WTC11 (cell line): ENCODE measurements around the gene PPM1E.

Source experiments
- CREB1 ChIP-seq: sonication (generic); formaldehyde crosslinking; IDR thresholded peaks from 2 replicates; pipeline ENCODE4 v1.8.0; 2023; ENCODE audit warnings: mild to moderate bottlenecking, missing genetic modification reagents
- ELF4 ChIP-seq: sonication (generic); formaldehyde crosslinking; IDR thresholded peaks from 2 replicates; pipeline ENCODE4 v1.8.1; 2022; ENCODE audit warnings: low read depth, mild to moderate bottlenecking, moderate library complexity, missing genetic modification reagents
- ETV6 ChIP-seq: sonication (generic); formaldehyde crosslinking; IDR thresholded peaks from 2 replicates; pipeline ENCODE4 v1.8.1; 2022; ENCODE audit warnings: mild to moderate bottlenecking, missing genetic modification reagents
- FOXK1 ChIP-seq: sonication (generic); formaldehyde crosslinking; IDR thresholded peaks from 2 replicates; pipeline ENCODE4 v1.8.0; 2022; ENCODE audit warnings: mild to moderate bottlenecking, moderate library complexity, missing genetic modification reagents
- JAZF1 ChIP-seq: fragments of 250-450 bp; sonication (Bioruptor Pico); IDR thresholded peaks from 2 replicates; pipeline ENCODE4 v1.9.0; 2021; ENCODE audit warnings: moderate library complexity, mild to moderate bottlenecking, inconsistent platforms
- TCF7 ChIP-seq: sonication (generic); formaldehyde crosslinking; IDR thresholded peaks from 2 replicates; pipeline ENCODE4 v1.8.0; 2022; ENCODE audit warnings: mild to moderate bottlenecking, low read depth, missing genetic modification reagents, moderate library complexity
- ZBTB21 ChIP-seq: sonication (generic); formaldehyde crosslinking; IDR thresholded peaks from 2 replicates; pipeline ENCODE4 v1.8.1; 2023; ENCODE audit warnings: mild to moderate bottlenecking, missing genetic modification reagents, borderline replicate concordance
- ZNF138 ChIP-seq: sonication (generic); formaldehyde crosslinking; conservative IDR thresholded peaks from 2 replicates; pipeline ENCODE4 v1.8.1; 2022; ENCODE audit warnings: mild to moderate bottlenecking, moderate library complexity, missing genetic modification reagents
- ZNF317 ChIP-seq: sonication (generic); formaldehyde crosslinking; IDR thresholded peaks from 2 replicates; pipeline ENCODE4 v1.8.1; 2023; ENCODE audit warnings: low read depth, mild to moderate bottlenecking, moderate library complexity, missing genetic modification reagents, borderline replicate concordance
- TF ChIP-seq, protein P1 (sequence below): fragments of 200-600 bp; IDR thresholded peaks from 2 replicates; pipeline ENCODE4 v1.8.0; 2022; ENCODE audit warnings: antibody characterized with exemption
- TF ChIP-seq, protein P2 (sequence below): sonication (generic); formaldehyde crosslinking; IDR thresholded peaks from 2 replicates; pipeline ENCODE4 v1.8.1; 2022; ENCODE audit warnings: mild to moderate bottlenecking, moderate library complexity, missing genetic modification reagents
- TF ChIP-seq, protein P3 (sequence below): sonication (generic); formaldehyde crosslinking; IDR thresholded peaks from 2 replicates; pipeline ENCODE4 v1.8.1; 2022; ENCODE audit warnings: missing genetic modification reagents, borderline replicate concordance
- TF ChIP-seq, protein P4 (sequence below): sonication (generic); formaldehyde crosslinking; IDR thresholded peaks from 2 replicates; pipeline ENCODE4 v1.8.1; 2022; ENCODE audit warnings: low read depth, missing genetic modification reagents, borderline replicate concordance

DNA sequence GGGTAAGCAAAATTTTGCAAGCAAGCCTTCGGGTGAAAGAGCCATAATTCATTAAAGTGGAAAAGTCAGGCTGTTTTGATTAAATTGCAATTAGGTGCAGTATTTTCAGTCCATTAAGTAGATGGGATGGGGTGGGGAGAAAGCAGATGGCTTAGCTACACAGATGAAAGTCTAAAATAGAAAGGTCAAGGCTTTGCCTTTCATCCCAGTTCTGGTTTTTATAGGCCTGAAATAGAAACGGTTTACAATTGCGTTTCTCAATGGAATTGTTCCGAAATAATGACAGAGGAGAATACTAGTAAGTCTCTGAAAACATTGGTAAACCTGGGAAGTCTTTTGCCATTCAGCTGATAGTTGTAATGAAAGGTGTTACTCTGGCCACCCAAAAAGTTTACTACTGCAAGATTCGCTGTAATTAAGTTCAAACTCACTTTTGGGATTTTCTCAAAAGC, 1.5 kb downstream of the PPM1E start:
- no peak for TF ChIP-seq ETV6 (CRISPR knock-in tag)
- TF ChIP-seq ZNF138 (CRISPR knock-in tag): no peak
- TF ChIP-seq, protein P1, sequence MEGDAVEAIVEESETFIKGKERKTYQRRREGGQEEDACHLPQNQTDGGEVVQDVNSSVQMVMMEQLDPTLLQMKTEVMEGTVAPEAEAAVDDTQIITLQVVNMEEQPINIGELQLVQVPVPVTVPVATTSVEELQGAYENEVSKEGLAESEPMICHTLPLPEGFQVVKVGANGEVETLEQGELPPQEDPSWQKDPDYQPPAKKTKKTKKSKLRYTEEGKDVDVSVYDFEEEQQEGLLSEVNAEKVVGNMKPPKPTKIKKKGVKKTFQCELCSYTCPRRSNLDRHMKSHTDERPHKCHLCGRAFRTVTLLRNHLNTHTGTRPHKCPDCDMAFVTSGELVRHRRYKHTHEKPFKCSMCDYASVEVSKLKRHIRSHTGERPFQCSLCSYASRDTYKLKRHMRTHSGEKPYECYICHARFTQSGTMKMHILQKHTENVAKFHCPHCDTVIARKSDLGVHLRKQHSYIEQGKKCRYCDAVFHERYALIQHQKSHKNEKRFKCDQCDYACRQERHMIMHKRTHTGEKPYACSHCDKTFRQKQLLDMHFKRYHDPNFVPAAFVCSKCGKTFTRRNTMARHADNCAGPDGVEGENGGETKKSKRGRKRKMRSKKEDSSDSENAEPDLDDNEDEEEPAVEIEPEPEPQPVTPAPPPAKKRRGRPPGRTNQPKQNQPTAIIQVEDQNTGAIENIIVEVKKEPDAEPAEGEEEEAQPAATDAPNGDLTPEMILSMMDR: no peak
- no peak for TF ChIP-seq TCF7
- no peak for TF ChIP-seq ZBTB21 (CRISPR knock-in tag)
- TF ChIP-seq, protein P2, sequence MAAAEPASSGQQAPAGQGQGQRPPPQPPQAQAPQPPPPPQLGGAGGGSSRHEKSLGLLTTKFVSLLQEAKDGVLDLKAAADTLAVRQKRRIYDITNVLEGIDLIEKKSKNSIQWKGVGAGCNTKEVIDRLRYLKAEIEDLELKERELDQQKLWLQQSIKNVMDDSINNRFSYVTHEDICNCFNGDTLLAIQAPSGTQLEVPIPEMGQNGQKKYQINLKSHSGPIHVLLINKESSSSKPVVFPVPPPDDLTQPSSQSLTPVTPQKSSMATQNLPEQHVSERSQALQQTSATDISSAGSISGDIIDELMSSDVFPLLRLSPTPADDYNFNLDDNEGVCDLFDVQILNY: no peak
- TF ChIP-seq, protein P3, sequence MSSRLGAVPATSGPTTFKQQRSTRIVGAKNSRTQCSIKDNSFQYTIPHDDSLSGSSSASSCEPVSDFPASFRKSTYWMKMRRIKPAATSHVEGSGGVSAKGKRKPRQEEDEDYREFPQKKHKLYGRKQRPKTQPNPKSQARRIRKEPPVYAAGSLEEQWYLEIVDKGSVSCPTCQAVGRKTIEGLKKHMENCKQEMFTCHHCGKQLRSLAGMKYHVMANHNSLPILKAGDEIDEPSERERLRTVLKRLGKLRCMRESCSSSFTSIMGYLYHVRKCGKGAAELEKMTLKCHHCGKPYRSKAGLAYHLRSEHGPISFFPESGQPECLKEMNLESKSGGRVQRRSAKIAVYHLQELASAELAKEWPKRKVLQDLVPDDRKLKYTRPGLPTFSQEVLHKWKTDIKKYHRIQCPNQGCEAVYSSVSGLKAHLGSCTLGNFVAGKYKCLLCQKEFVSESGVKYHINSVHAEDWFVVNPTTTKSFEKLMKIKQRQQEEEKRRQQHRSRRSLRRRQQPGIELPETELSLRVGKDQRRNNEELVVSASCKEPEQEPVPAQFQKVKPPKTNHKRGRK: no peak
- no peak for TF ChIP-seq ELF4 (CRISPR knock-in tag)
- no peak for TF ChIP-seq ZNF317
- TF ChIP-seq CREB1: no peak
- TF ChIP-seq FOXK1: no peak
- TF ChIP-seq, protein P4, sequence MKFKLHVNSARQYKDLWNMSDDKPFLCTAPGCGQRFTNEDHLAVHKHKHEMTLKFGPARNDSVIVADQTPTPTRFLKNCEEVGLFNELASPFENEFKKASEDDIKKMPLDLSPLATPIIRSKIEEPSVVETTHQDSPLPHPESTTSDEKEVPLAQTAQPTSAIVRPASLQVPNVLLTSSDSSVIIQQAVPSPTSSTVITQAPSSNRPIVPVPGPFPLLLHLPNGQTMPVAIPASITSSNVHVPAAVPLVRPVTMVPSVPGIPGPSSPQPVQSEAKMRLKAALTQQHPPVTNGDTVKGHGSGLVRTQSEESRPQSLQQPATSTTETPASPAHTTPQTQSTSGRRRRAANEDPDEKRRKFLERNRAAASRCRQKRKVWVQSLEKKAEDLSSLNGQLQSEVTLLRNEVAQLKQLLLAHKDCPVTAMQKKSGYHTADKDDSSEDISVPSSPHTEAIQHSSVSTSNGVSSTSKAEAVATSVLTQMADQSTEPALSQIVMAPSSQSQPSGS: no peak
- no peak for TF ChIP-seq JAZF1 (CRISPR knock-in tag)
